Gastrocnemius medialis (tissue), 4 donors: Measurements from ENCODE around the gene OR2F1.

Experiments
- CTCF ChIP-seq, 5 experiments: fragments of 450-650 bp in 3 of 5; fragments of 200-600 bp in 2 of 5; sonication (generic) in 2 of 5; IDR thresholded peaks in 4 of 5; conservative IDR thresholded peaks in 1 of 5; 1 replicate in 4 of 5; 2 replicates in 1 of 5; pipeline ENCODE4 v1.5.1; 2016 to 2019; ENCODE audit warnings: antibody characterized with exemption in 5 of 5, mild to moderate bottlenecking in 3 of 5, moderate library complexity in 3 of 5
- POLR2A ChIP-seq, 2 donors: fragments of 450-650 bp; IDR thresholded peaks; one replicate each; pipeline ENCODE4 v1.6.1; 2017; ENCODE audit warnings: antibody characterized with exemption in 2 of 2, mild to moderate bottlenecking in 2 of 2, moderate library complexity in 2 of 2

DNA sequence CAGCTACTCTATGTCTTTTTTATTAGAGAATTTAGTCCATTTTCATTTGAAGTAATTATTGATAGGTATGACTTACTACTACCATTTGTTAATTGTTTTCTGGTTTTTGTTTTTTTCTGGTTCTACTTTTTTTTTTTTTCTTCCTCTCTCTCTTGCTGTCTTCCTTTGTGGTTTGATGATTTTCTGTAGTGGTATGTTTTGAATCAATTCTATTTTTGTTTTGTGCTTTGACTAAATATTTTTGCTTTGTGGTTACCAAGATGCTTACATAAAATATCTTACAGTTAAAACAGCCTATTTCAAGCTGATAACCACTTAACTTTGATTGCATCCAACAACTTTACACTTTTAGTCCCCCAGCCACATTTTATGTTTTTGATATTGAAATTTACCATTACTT, 22.9 kb upstream of the OR2F1 start:
- TF ChIP-seq CTCF (IDR thresholded peaks at IDR 0.05 in 4 of 5, conservative IDR thresholded peaks at IDR 0.05 in 1 of 5): no peak
- no peak for TF ChIP-seq POLR2A (IDR thresholded peaks at IDR 0.05)
